Endothelial cell (in vitro differentiated cells): ENCODE measurements around the gene RMND5B. TPM values are rescaled to one million over a fixed set of nuclear protein-coding genes. Genes with fewer than 3 reads are reported as not detected.

Experiments used
- DNase-seq: peaks from one replicate; pipeline ENCODE4 v3.0.0; 2021; ENCODE audit warnings: low spot score
- H3K27ac Mint-ChIP-seq: one replicate; pipeline ENCODE4 v1.8.0; 2021; ENCODE audit warnings: mixed read lengths, inconsistent platforms; ENCODE audit not compliant: unreplicated experiment
- H3K27me3 Mint-ChIP-seq: one replicate; pipeline ENCODE4 v1.8.0; 2021; ENCODE audit warnings: mild to moderate bottlenecking, moderate library complexity, mixed read lengths, inconsistent platforms; ENCODE audit not compliant: unreplicated experiment
- H3K36me3 Mint-ChIP-seq: one replicate; pipeline ENCODE4 v1.8.0; 2021; ENCODE audit warnings: mild to moderate bottlenecking, low read depth, mixed read lengths, inconsistent platforms; ENCODE audit not compliant: unreplicated experiment
- H3K4me1 Mint-ChIP-seq: one replicate; pipeline ENCODE4 v1.8.0; 2021; ENCODE audit warnings: mild to moderate bottlenecking, mixed read lengths, inconsistent platforms; ENCODE audit not compliant: unreplicated experiment
- H3K4me3 Mint-ChIP-seq: one replicate; pipeline ENCODE4 v1.8.0; 2021; ENCODE audit warnings: mild to moderate bottlenecking, mixed read lengths, inconsistent platforms; ENCODE audit not compliant: unreplicated experiment
- H3K9me3 Mint-ChIP-seq: one replicate; pipeline ENCODE4 v1.8.0; 2021; ENCODE audit warnings: mixed read lengths, inconsistent platforms; ENCODE audit not compliant: unreplicated experiment
- total RNA-seq: library from RNA; stranded (reverse); fragmentation: NEBNext Ultra II Directional; extraction: Animal tissue kit (Norgen Biotek cat#: 25700); gene quantifications from one replicate; pipeline ENCODE4 v1.2.1, GENCODE V29; 2021; ENCODE audit not compliant: unreplicated experiment
- TF ChIP-seq, protein P1 (sequence below): fragments of 200-600 bp; sonication (generic); IDR thresholded peaks from one replicate; pipeline ENCODE4 v1.5.0; 2021; ENCODE audit warnings: antibody characterized with exemption; ENCODE audit not compliant: unreplicated experiment

The RMND5B gene
- total RNA-seq, 1 donor from 2014 or later = 70.4 TPM

GRCh38 chr5:178131446-178131996 is 707 bp downstream of the RMND5B start:
- Mint-ChIP-seq H3K4me3 (peak overlapping the region; percentile 93), H3K27me3 (peaks cover 33% of the 10 kb centered on the region), H3K36me3 (peaks cover 25% of the 10 kb centered on the region), H3K9me3 (no peaks in the 10 kb centered on the region), H3K27ac (peak overlapping the region; percentile 95), H3K4me1 (peaks cover 34% of the 10 kb centered on the region)
- TF ChIP-seq, protein P1, sequence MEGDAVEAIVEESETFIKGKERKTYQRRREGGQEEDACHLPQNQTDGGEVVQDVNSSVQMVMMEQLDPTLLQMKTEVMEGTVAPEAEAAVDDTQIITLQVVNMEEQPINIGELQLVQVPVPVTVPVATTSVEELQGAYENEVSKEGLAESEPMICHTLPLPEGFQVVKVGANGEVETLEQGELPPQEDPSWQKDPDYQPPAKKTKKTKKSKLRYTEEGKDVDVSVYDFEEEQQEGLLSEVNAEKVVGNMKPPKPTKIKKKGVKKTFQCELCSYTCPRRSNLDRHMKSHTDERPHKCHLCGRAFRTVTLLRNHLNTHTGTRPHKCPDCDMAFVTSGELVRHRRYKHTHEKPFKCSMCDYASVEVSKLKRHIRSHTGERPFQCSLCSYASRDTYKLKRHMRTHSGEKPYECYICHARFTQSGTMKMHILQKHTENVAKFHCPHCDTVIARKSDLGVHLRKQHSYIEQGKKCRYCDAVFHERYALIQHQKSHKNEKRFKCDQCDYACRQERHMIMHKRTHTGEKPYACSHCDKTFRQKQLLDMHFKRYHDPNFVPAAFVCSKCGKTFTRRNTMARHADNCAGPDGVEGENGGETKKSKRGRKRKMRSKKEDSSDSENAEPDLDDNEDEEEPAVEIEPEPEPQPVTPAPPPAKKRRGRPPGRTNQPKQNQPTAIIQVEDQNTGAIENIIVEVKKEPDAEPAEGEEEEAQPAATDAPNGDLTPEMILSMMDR = no peak
- DNase-seq = no peak

DNA sequence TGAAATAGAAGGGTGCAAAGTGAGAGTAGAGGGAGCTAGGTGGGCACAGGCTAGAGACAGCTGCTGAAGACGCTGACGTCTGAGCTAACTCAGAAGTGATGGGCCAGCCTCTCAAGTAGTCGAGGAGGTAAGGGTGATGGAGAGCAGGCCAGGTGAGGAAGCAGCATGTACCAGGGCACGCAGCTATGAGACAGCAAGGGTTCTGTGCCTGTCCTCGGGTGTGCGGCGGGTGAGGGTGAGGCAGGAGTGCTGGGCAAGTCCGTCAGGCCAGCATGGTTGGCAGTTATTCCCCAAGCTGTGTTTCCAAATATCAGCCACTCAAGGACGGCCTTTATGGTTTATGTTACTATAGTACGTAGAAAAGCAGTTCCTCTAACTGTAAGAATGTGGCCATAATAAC is 6.2 kb downstream of the RMND5B start:
- TF ChIP-seq, protein P1 = no peak
- H3K9me3 Mint-ChIP-seq = no peaks in the 10 kb centered on the region
- H3K27ac Mint-ChIP-seq = peak overlapping the region; percentile 38
- DNase-seq = no peak
- H3K27me3 Mint-ChIP-seq = peaks cover 26% of the 10 kb centered on the region
- peaks cover 7% of the 10 kb centered on the region for H3K4me1 Mint-ChIP-seq
- peak overlapping the region; percentile 48 for H3K4me3 Mint-ChIP-seq
- peaks cover 36% of the 10 kb centered on the region for H3K36me3 Mint-ChIP-seq

DNA sequence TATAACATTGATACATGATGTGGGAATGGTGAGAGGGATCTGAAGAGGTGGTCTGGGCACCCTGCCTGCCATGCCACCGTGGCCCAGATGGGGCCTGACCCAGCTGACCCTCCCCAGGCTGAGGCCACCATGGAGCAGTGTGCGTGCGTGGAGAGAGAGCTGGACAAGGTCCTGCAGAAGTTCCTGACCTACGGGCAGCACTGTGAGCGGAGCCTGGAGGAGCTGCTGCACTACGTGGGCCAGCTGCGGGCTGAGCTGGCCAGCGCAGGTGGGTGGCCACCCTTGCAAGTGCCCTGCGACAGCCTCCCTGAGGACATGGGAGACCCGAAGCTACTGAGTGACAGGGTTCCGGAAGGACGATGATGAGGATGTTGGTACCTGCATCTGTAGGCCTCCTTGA is 7.2 kb downstream of the RMND5B start:
- no peak overlapping the region for H3K4me3 Mint-ChIP-seq
- TF ChIP-seq, protein P1 = no peak
- H3K27me3 Mint-ChIP-seq = peaks cover 28% of the 10 kb centered on the region
- no peaks in the 10 kb centered on the region for H3K9me3 Mint-ChIP-seq
- no peak for DNase-seq
- peaks cover 7% of the 10 kb centered on the region for H3K4me1 Mint-ChIP-seq
- peaks cover 40% of the 10 kb centered on the region for H3K36me3 Mint-ChIP-seq
- H3K27ac Mint-ChIP-seq = no peak overlapping the region

DNA sequence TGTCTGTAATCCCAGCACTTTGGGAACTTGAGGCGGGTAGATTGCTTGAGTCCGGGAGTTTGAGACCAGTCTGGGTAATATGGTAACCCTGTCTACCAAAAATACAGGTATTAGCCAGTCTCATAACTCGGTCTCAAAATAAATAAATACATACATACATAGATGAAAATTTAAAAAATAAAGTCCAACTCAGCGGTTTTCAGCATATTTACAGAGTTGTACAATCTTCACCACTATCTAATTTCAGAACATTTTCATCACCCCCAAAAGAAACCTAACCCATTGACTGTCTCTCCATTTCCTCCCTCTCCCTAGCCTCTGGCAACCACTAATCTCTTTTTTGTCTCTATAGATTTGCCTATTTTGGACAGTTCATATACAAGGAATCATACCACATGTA is 10.7 kb downstream of the RMND5B start:
- TF ChIP-seq, protein P1 = no peak
- no peak for DNase-seq
- Mint-ChIP-seq H3K4me3 (peak overlapping the region; percentile 12), H3K36me3 (peaks cover 39% of the 10 kb centered on the region), H3K9me3 (no peaks in the 10 kb centered on the region), H3K4me1 (no peaks in the 10 kb centered on the region), H3K27me3 (peaks cover 21% of the 10 kb centered on the region), H3K27ac (no peak overlapping the region)

DNA sequence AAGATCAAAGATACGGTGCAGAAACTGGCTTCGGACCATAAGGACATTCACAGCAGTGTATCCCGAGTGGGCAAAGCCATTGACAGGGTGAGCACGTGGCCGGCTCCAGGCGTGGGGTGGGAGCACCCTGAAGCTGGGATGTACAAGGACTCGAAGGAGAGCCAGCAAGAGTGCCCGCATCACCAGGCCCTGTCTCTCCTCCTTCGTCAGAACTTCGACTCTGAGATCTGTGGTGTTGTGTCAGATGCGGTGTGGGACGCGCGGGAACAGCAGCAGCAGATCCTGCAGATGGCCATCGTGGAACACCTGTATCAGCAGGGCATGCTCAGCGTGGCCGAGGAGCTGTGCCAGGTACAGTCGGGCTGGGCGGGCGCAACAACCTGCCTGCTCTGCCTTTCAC is 11.8 kb downstream of the RMND5B start:
- no peak overlapping the region for H3K4me3 Mint-ChIP-seq
- H3K27ac Mint-ChIP-seq = peak overlapping the region; percentile 57
- no peaks in the 10 kb centered on the region for H3K4me1 Mint-ChIP-seq
- H3K9me3 Mint-ChIP-seq = no peaks in the 10 kb centered on the region
- DNase-seq = no peak
- TF ChIP-seq, protein P1 = no peak
- H3K27me3 Mint-ChIP-seq = peaks cover 17% of the 10 kb centered on the region
- peaks cover 43% of the 10 kb centered on the region for H3K36me3 Mint-ChIP-seq
